GM13976 (cell line): ENCODE data around the gene CLEC1A.

Source experiments
- DNase-seq: peaks from one replicate; pipeline ENCODE4 v3.0.0; 2012; ENCODE audit warnings: low spot score
- in situ Hi-C: fragments of 300-500 bp; cut with MboI; formaldehyde crosslinking; loops from one replicate; pipeline ENCODE4 v1.12.0; 2022; ENCODE audit warnings: low sequenced_read_pairs, mixed read lengths, inconsistent platforms; ENCODE audit not compliant: unreplicated experiment
- TF ChIP-seq, protein P1 (sequence below): IDR thresholded peaks from 2 replicates; pipeline ENCODE4 v1.5.1; 2012; ENCODE audit warnings: borderline replicate concordance, mild to moderate bottlenecking; ENCODE audit not compliant: insufficient read depth; ENCODE audit errors: extremely low read depth, missing control alignments, control extremely low read depth

Gene CLEC1A

DNA sequence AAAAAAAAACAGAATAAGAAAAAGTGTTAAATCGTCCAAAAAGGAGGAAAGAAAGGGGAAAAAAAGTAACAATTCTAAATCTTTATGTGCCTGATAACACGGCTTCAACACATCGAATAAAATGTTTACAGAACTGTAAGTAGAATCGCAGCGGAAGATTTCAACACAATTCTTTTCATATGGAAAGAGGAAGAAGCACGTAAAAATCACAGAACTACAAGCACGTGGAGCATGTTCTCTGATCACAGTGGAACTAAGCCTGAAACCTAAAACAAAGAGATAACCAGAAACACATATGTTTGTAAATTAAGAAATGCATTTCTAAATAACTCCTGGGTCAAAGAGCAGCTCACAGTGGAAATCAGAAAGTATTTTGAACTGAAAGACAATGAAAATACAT lies 22.5 kb upstream of the CLEC1A start:
- DNase-seq = no peak
- in situ Hi-C loops = no loop called here

DNA sequence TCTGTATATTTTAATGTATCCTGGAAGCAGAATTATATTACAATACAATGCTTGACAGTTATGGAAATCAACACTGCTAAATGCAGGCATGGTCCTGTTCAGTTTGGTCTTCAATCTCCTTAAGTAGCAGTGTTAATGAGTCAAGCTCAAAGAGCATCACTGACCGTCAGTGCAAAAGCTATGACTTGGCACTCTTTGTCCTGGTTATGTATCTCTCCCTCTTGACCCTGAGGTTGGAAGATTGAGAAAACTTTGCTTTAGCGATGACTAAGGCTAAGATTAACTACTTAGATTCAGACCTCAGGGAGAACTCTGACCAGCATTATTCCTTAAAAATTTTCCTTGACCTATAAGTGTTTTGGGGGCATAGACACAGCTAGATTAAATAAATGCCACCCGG lies 20.3 kb upstream of the CLEC1A start:
- in situ Hi-C loops = no loop called here
- no peak for DNase-seq
- TF ChIP-seq, protein P1, sequence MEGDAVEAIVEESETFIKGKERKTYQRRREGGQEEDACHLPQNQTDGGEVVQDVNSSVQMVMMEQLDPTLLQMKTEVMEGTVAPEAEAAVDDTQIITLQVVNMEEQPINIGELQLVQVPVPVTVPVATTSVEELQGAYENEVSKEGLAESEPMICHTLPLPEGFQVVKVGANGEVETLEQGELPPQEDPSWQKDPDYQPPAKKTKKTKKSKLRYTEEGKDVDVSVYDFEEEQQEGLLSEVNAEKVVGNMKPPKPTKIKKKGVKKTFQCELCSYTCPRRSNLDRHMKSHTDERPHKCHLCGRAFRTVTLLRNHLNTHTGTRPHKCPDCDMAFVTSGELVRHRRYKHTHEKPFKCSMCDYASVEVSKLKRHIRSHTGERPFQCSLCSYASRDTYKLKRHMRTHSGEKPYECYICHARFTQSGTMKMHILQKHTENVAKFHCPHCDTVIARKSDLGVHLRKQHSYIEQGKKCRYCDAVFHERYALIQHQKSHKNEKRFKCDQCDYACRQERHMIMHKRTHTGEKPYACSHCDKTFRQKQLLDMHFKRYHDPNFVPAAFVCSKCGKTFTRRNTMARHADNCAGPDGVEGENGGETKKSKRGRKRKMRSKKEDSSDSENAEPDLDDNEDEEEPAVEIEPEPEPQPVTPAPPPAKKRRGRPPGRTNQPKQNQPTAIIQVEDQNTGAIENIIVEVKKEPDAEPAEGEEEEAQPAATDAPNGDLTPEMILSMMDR = no peak

More for the DNA sequence above, 22.5 kb upstream of the CLEC1A start:
- TF ChIP-seq, protein P1 = no peak

DNA sequence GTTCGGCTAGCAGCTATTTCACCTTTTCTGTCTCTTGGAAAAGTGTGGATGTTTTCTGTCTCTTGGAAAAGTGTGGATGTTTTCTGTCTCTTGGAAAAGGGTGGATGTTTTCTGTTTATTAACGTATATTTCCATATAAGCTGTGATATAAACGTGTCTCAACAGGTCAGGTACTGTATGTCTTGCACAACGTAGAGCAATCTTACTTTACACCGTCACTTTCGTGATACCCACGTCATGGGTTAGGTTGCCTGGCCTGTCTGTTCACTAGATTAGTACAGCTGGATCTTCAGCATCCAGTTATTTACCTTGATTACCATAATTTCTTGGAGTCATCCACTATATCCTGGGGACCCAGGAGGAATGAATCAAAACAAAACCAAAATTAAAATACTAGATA lies 17.1 kb upstream of the CLEC1A start:
- no peak for DNase-seq
- TF ChIP-seq, protein P1 = no peak
- in situ Hi-C loops = no loop called here

DNA sequence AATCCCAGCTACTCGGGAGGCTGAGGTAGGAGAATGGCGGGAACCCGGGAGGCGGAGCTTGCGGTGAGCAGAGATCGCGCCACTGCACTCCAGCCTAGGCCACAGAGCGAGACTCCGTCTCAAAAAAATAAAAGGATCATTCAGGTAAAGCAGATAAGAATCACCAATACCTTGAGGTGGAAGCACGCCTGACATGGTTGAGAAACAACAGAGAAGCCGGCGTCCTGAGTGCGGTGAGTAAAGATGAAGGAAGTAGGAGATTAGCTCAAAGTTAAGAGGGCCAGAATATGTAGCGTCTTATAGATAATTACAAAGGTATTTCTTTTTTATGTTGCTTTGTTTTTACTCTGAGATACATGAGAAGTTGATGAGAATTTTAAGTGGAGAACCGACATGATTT lies 16.5 kb upstream of the CLEC1A start:
- DNase-seq = no peak

DNA sequence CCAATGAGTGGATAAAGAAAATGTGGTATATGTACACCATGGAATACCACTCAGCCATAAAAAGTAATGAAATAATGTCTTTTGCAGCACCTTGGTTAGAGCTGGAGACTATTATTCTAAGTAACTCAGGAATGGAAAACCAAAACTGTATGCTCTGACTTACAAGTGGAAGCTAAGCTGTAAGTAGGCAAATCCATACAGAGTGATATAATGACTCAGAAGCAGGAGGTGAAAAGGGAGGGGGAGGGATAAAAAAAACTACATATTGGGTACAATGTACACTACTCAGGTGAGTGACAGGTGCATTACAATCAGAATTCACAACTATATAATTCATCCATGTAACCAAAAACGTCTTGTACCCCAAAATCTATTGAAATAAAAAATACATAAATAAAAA lies 15.1 kb upstream of the CLEC1A start:
- in situ Hi-C loops = no loop called here
- TF ChIP-seq, protein P1 = no peak

More for the DNA sequence above, 16.5 kb upstream of the CLEC1A start:
- TF ChIP-seq, protein P1 = no peak
- in situ Hi-C loops = no loop called here

DNA sequence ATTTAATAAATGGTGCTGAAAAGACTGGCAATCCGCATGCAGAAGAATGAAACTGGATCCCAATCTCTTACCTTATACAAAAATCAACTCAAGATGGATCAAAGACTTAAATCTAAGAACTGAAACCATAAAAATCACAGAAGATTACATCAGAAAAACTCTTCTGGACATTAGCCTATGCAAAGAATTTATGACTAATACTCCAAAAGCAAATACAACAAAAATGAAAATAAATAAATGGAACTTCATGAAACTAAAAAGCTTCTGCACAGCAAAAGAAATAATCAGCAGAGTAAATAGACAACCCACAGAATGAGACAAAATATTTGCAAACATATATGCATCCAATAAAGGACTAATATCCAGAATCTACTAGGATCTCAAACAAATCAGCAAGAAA lies 14.3 kb upstream of the CLEC1A start:
- in situ Hi-C loops = no loop called here
- no peak for DNase-seq
- TF ChIP-seq, protein P1 = no peak

More for the DNA sequence above, 15.1 kb upstream of the CLEC1A start:
- no peak for DNase-seq

DNA sequence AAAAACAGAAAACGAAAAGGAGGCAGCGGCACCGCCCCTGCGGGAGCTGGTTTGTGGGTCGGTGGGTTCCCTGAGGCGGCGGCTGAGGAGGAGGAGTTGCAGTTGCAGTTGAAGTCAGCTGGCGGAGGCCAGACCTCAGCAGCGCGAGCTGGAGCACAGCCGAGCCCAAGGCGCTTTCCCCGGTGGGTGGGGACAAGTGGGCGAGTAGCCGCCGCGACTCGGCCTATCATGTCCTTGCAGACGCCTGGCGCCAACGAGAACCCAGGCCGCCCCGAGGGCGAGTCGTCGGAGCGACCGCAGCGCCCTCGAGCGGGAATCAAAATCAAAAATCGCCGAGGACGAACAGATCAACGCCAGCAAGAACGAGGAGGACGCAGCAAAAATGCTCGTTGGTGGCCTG lies 12.7 kb upstream of the CLEC1A start:
- in situ Hi-C loops = no loop called here
- DNase-seq = no peak
- TF ChIP-seq, protein P1 = no peak
